Kidney glomerular epithelial cell (primary cell): ENCODE data around the gene SLC52A1.

Source experiments
- DNase-seq: peaks from one replicate; lab custom pipeline; 2025; lab: John Stamatoyannopoulos, UW

SLC52A1 gene

DNA sequence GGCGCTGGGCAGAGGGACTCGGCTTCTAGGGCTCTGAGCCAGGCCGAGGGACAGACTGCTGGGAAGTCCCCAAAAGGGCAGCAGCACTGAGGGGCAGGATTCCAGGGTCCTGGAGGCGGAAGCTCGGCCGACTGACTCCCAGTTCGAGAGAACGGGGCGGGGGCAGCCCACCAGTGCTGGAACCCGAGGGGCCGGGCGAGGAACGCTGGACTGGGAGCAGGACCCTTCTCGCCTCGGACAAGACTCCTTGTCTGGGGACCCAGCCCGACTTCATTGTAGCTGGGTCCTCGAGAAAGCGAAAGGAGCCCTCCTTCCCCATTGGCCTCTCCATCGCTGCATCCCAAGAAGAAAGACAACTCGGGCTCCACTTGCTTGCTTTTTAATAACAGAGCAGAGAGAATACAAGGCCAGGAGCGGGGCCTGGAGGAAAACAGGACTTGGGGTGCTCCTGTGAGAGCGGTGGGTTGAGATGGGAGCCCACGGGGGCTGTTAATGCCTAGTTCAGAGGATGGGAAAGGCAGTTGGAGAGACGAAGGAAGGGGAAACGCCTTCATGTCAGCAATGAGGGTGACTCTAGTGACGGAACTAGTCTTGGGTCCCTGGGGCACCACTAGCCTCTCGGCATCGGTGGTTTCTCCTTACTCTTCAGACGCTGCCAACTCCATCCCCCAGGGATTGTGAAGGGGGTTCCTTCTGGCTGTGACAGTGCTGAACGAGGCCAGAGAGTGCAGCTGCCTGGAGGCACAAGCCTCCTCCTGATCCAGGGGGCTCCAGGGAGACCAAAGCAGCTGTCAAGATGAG is 47.3 kb downstream of the SLC52A1 start:
- DNase-seq: no peak

DNA sequence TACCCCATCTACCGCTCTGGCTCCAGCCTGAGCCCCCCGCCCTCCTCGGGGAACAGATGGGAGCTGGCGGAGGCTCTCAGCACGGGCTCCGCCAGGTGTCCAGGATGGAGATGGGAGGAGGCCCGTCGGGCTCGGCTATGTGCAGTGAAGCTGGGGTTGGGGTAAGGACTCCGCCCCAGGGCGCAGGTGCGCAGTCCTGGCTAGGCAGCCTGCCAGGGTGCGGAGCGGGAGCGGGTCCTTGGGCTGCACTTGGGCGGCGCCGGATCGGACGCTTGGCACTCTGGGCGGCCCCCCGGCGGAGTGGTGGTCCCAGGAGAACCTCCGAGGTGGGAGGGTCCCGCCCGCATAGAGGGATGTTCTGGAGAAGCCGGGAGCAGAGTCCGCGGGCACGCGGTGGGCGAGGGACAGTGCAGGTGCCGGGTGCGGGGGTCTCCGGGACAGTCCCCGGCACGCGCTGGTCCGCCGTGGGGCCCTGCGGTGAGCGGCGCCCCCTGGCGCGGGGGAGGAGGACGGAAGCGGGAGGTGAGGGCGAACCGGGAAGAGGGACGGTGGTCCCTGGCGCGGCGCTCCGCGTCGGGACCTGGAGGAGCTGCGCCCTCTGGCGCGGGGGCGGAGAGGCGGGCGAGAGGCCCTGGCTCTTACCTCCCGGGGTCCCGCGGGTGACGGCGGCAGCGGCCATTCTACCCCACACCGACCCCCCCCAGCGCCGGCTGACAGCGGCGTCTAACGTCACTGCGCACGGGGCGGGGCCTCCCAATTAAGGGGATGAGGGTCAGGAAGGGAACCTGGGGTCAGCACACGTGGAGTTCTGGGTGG is 48.1 kb downstream of the SLC52A1 start, which contains the start of gene CAMTA2:
Gene CAMTA2 (minus strand): TSS at position 725 of the 816 bp plus-strand sequence. CDS start 1,453 bp downstream, outside the sequence.
- DNase-seq: peak; percentile 51

DNA sequence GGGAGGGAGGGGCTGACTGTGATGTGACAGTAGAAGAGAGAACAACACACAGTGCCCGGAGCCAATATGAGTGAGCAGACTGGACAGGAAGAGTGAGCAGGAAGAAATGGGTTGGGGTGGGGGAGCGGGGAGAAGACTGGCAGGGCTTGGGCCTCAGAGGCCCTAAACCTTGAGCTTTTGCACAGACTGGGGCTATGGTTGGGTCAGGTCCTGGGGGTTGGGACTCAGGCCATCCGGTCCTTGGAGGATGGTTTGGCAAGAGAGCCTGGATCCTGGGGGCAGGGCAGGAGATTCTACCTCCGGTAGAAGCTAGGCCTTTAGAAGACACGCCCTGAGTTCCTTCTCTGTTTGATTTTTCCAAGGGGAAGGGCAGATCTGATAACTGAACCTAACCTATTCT is 48.8 kb downstream of the SLC52A1 start:
- DNase-seq: no peak
